Small intestine (tissue), 7 donors: Measurements from ENCODE around the gene OPCML. TPM values are rescaled to one million over a fixed set of nuclear protein-coding genes. Genes with fewer than 3 reads are reported as not detected.

Experiments
- DNase-seq, 2 donors: peaks; one replicate each; pipeline versions ENCODE4 v3.0.0 to v3.0.0-alpha.2; 2013
- FAIRE-seq: peaks from 2 replicates; lab custom pipeline; 2012; peaks lifted over from hg19 to GRCh38; lab: Jason Lieb, UNC
- H3K27ac ChIP-seq, 3 donors: one replicate each; pipeline ENCODE4 v1.5.1; 2013; ENCODE audit warnings: low read length in 2 of 3, mild to moderate bottlenecking in 2 of 3, control low read depth in 1 of 3, inconsistent platforms in 1 of 3, low read depth in 1 of 3, moderate library complexity in 1 of 3
- H3K27me3 ChIP-seq, 3 donors: one replicate each; pipeline ENCODE4 v1.6.1; 2013; ENCODE audit warnings: low read length in 3 of 3, inconsistent platforms in 1 of 3; ENCODE audit not compliant: control insufficient read depth in 3 of 3, insufficient read depth in 3 of 3
- H3K36me3 ChIP-seq, 3 donors: one replicate each; pipeline ENCODE4 v1.6.1; 2013; ENCODE audit warnings: low read length in 3 of 3, inconsistent platforms in 1 of 3, low read depth in 1 of 3, mild to moderate bottlenecking in 1 of 3, moderate library complexity in 1 of 3; ENCODE audit not compliant: control insufficient read depth in 3 of 3, insufficient read depth in 2 of 3
- H3K4me1 ChIP-seq, 3 donors: one replicate each; pipeline ENCODE4 v1.6.1; 2013; ENCODE audit warnings: low read length in 2 of 3, inconsistent platforms in 1 of 3, low read depth in 1 of 3, mild to moderate bottlenecking in 1 of 3, moderate library complexity in 1 of 3; ENCODE audit not compliant: control insufficient read depth in 3 of 3, insufficient read depth in 2 of 3
- H3K4me3 ChIP-seq, 3 donors: one replicate each; pipeline ENCODE4 v1.5.1; 2013; ENCODE audit warnings: low read length in 3 of 3, control low read depth in 1 of 3, inconsistent platforms in 1 of 3, low read depth in 1 of 3, mild to moderate bottlenecking in 1 of 3, moderate library complexity in 1 of 3
- H3K9me3 ChIP-seq, 2 donors: one replicate each; pipeline ENCODE4 v1.6.1; 2013; ENCODE audit warnings: low read depth in 1 of 2, low read length in 1 of 2; ENCODE audit not compliant: control insufficient read depth in 2 of 2, insufficient read depth in 1 of 2
- WGBS, 3 donors: extraction: QIAGEN DNeasy Blood & Tissue Kit; methylation state at CpG; one replicate each; pipeline ENCODE4 v1.1.7; 2013; 5-methylcytosine and 5-hydroxymethylcytosine counted together
- polyA plus RNA-seq, 4 donors: library from polyadenylated mRNA; stranded (reverse) in 3 of 4; unstranded in 1 of 4; fragments of 200-250 nt in 3 of 4; fragments of 120-200 nt in 1 of 4; gene quantifications; one replicate each; pipeline versions ENCODE4 v1.2.1 to v1.2.3, GENCODE V29; 2013
- donor health status: healthy with polysubstance abuse.
- donor health status: control.
- donor health status: control.
- donor health status: Bipolar disorder and iron deficiency.
- donor health status: healthy.

The OPCML gene
- polyA plus RNA-seq, 4 donors = 0.16 to 2.0 TPM; not detected in 2

DNA sequence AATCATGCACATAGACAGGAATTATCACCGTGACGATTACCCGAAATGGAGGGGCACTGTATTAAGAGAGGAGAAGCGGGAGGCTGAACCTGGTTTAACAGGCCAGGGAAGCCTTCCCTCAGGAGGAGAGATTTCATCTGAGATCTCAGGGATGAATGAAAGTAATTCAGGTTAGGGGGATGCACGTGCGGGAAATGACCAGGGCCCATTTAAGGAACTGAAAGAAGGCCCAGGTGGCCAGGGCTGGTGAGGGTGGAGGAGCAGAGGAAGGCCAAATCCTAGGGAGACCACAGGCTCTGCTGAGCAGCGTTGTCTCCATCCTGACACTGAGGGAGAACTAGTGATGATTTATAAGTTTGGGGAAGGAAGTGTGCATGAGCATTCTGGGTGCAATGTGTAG lies 16.3 kb upstream of the OPCML start:
- FAIRE-seq = no peak
- 85 to 89% (median 89%) methylated on average over 7 of the region's 7 CpGs for WGBS, 3 donors
- DNase-seq = no peak
- Histone ChIP-seq H3K27ac (no peak overlapping the region), H3K36me3 (no peaks in the 10 kb centered on the region), H3K4me3 (no peak overlapping the region), H3K27me3 (no peaks in the 10 kb centered on the region), H3K9me3 (no peaks in the 10 kb centered on the region), H3K4me1 (no peaks in the 10 kb centered on the region)

GRCh38 chr11:133547808-133548494 lies 15.7 kb upstream of the OPCML start:
- H3K4me3 ChIP-seq = no peak overlapping the region
- no peaks in the 10 kb centered on the region for H3K4me1 ChIP-seq
- H3K27me3 ChIP-seq = no peaks in the 10 kb centered on the region
- no peak overlapping the region for H3K27ac ChIP-seq
- FAIRE-seq (no peak), DNase-seq (no peak)
- no peaks in the 10 kb centered on the region for H3K36me3 ChIP-seq
- WGBS, 3 donors = 76 to 84% (median 81%) methylated on average over 12 of the region's 12 CpGs
- H3K9me3 ChIP-seq = no peaks in the 10 kb centered on the region

- DNase-seq (no peak), FAIRE-seq (no peak)
- no peaks in the 10 kb centered on the region for H3K4me1 ChIP-seq
Measured at GRCh38 chr11:133545199-133545803, 13.0 kb upstream of the OPCML start.

GRCh38 chr11:133541720-133542095 lies 9.4 kb upstream of the OPCML start:
- 71 to 81% (median 74%) methylated on average over 7 of the region's 7 CpGs for WGBS, 3 donors
- no peaks in the 10 kb centered on the region for H3K9me3 ChIP-seq
- H3K27me3 ChIP-seq = no peaks in the 10 kb centered on the region
- H3K27ac ChIP-seq = no peak overlapping the region
- DNase-seq (no peak), FAIRE-seq (no peak)
- H3K4me1 ChIP-seq = no peaks in the 10 kb centered on the region
- H3K36me3 ChIP-seq = no peaks in the 10 kb centered on the region
- H3K4me3 ChIP-seq = no peak overlapping the region

More at GRCh38 chr11:133545199-133545803, 13.0 kb upstream of the OPCML start:
- H3K36me3 ChIP-seq = no peaks in the 10 kb centered on the region
- H3K27me3 ChIP-seq = no peaks in the 10 kb centered on the region
- no peaks in the 10 kb centered on the region for H3K9me3 ChIP-seq
- WGBS, 3 donors = 59 to 75% (median 65%) methylated on average over 8 of the region's 8 CpGs
- H3K27ac ChIP-seq = no peak overlapping the region
- no peak overlapping the region for H3K4me3 ChIP-seq

GRCh38 chr11:133541021-133541719 lies 8.9 kb upstream of the OPCML start:
- H3K27me3 ChIP-seq = no peaks in the 10 kb centered on the region
- no peak overlapping the region for H3K4me3 ChIP-seq
- H3K4me1 ChIP-seq = no peaks in the 10 kb centered on the region
- no peaks in the 10 kb centered on the region for H3K36me3 ChIP-seq
- FAIRE-seq (no peak), DNase-seq (no peak)
- H3K27ac ChIP-seq = no peak overlapping the region
- no peaks in the 10 kb centered on the region for H3K9me3 ChIP-seq
- 63 to 81% (median 77%) methylated on average over 10 of the region's 10 CpGs for WGBS, 3 donors

GRCh38 chr11:133536198-133536597 lies 3.9 kb upstream of the OPCML start:
- Histone ChIP-seq H3K4me1 (no peaks in the 10 kb centered on the region), H3K9me3 (no peaks in the 10 kb centered on the region), H3K4me3 (no peak overlapping the region), H3K27me3 (peaks cover 0 to 22% (median 20%) of the 10 kb centered on the region in 3 donors), H3K27ac (no peak overlapping the region), H3K36me3 (no peaks in the 10 kb centered on the region)
- FAIRE-seq (no peak), DNase-seq (no peak)
- WGBS, 3 donors = 80 to 92% (median 82%) methylated on average over 1 of the region's 1 CpG

DNA sequence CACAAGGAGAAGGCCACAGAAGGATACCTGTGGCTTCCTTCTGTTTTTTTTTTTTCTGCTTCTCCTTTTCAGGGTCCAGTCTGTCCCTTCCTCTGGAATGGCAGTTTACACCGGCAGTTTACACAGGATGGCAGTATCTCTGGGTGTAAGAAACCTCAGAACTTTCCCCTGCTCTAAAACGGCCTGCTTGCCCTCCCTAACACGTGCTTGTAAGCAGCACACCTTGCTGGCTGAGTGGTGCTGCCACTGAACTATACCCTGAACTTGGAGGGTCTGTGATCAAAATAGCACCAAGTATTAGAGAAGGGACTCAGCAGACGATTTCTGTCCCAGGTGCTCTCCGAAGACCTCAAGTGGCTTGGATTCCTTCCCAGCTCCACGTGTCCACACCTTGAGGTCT lies 904 bp upstream of the OPCML start:
- no peaks in the 10 kb centered on the region for H3K4me1 ChIP-seq
- H3K4me3 ChIP-seq = no peak overlapping the region
- H3K9me3 ChIP-seq = no peaks in the 10 kb centered on the region
- no peak overlapping the region for H3K27ac ChIP-seq
- peaks cover 0 to 49% (median 28%) of the 10 kb centered on the region in 3 donors for H3K27me3 ChIP-seq
- DNase-seq (no peak), FAIRE-seq (no peak)
- WGBS, 3 donors = 42 to 52% (median 51%) methylated on average over 6 of the region's 6 CpGs
- H3K36me3 ChIP-seq = no peaks in the 10 kb centered on the region

DNA sequence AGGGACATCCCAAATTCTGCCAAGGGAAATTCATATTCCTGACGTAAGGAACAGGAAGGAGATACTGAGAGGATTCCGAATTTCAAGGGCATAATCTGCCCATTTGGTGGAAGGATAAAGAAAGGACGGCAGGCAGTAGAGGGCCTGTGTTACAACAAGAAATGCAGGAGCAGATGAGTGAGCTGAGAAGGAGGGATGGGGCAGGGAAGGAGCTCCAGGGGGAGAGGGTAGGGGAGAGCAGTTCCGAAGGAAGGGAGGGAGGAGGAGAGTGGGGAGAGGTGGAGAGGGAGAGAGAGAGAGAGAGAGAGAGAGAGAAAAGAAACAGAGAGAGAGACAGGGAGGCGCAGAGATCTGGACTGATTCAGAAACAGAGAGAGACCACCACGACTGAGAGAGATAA lies 843 bp downstream of the OPCML start:
- H3K4me1 ChIP-seq = no peaks in the 10 kb centered on the region
- FAIRE-seq = no peak

More for the DNA sequence above, 843 bp downstream of the OPCML start:
- H3K27me3 ChIP-seq = peaks cover 0 to 53% (median 28%) of the 10 kb centered on the region in 3 donors
- no peak overlapping the region for H3K4me3 ChIP-seq
- no peaks in the 10 kb centered on the region for H3K9me3 ChIP-seq
- DNase-seq = no peak
- H3K36me3 ChIP-seq = no peaks in the 10 kb centered on the region
- 6 to 11% (median 9%) methylated on average over 6 of the region's 6 CpGs for WGBS, 3 donors
- no peak overlapping the region for H3K27ac ChIP-seq
